ENCODE results near the gene EPHB1.

Gene EPHB1

DNA sequence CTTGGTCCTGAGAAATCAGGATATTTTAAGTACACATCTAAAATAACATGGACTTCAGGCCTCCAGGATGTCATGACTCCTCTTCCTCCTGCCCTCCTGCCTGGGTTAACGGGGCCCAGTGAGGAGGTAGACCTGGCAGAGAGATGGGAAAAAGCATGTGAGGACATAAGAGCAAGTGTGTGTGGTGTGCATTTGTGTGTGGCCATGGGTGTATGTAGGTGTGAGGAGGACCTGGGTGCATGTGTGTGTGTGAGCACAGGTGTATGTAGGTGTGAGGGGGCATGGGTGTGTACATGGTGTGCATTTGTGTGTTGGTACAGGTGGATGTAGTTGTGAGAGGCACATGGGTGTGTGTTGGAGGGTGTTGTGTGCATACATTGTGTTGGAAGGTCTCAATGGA, 105.4 kb downstream of the EPHB1 start:
- no peak for DNase-seq (ENCODE audit: low read depth)
- in situ Hi-C loops (cut with HindIII; ENCODE audit: low sequenced_read_pairs): no loop called here
- no peak overlapping the region for H3K4me3 ChIP-seq (ENCODE audit: low read depth, low read length)
- TF ChIP-seq, protein P1, sequence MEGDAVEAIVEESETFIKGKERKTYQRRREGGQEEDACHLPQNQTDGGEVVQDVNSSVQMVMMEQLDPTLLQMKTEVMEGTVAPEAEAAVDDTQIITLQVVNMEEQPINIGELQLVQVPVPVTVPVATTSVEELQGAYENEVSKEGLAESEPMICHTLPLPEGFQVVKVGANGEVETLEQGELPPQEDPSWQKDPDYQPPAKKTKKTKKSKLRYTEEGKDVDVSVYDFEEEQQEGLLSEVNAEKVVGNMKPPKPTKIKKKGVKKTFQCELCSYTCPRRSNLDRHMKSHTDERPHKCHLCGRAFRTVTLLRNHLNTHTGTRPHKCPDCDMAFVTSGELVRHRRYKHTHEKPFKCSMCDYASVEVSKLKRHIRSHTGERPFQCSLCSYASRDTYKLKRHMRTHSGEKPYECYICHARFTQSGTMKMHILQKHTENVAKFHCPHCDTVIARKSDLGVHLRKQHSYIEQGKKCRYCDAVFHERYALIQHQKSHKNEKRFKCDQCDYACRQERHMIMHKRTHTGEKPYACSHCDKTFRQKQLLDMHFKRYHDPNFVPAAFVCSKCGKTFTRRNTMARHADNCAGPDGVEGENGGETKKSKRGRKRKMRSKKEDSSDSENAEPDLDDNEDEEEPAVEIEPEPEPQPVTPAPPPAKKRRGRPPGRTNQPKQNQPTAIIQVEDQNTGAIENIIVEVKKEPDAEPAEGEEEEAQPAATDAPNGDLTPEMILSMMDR (IDR thresholded peaks at IDR 0.05; ENCODE audit: low read depth, low read length, missing control alignments): no peak

DNA sequence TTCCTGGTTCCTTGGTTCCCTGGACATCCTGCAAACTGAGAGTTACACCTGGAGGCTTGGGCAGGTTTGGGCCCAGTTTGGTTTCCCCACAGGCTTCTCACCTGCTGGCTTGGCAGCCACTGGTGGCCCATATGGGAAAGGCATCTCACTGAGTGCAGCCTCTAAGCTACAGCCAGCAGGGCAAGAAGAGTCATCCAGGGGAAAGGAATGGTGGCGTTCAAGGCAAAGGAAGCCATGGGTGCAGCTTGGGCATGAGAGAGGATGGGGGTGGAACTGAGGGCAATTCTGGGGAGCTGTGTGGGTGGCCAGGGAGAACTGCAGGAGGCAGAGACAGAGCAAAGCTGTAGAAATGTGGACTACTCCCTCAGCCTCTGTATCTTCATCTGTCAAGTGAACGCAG, 106.4 kb downstream of the EPHB1 start:
- in situ Hi-C loops (cut with HindIII; ENCODE audit: low sequenced_read_pairs): no loop called here
- DNase-seq (ENCODE audit: low read depth): no peak
- no peak overlapping the region for H3K4me3 ChIP-seq (ENCODE audit: low read depth, low read length)
- TF ChIP-seq, protein P1 (IDR thresholded peaks at IDR 0.05; ENCODE audit: low read depth, low read length, missing control alignments): no peak

DNA sequence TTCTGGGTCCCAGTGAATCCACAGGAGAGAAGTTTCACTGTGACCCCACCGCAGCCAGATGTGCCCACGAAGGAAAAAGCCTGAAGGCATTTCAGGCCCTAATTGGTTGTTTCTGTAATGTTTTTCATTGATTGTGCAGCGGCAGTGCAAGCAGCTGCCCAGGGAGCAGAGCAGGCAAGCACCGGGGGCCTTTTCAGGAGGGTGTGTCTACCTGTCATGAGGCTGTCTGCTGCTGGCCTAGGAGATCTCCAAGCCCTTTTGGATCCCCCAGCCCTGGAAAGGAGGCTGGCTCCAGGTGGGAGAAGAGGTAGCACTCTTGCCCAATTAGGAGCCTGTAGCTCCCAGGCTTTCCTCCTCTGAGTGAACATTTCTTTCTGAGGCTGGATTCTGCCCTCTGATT, 108.8 kb downstream of the EPHB1 start:
- in situ Hi-C loops (cut with HindIII; ENCODE audit: low sequenced_read_pairs): no loop called here
- no peak for DNase-seq (ENCODE audit: low read depth)
- TF ChIP-seq, protein P1 (IDR thresholded peaks at IDR 0.05; ENCODE audit: low read depth, low read length, missing control alignments): no peak
- H3K4me3 ChIP-seq (ENCODE audit: low read depth, low read length): no peak overlapping the region

DNA sequence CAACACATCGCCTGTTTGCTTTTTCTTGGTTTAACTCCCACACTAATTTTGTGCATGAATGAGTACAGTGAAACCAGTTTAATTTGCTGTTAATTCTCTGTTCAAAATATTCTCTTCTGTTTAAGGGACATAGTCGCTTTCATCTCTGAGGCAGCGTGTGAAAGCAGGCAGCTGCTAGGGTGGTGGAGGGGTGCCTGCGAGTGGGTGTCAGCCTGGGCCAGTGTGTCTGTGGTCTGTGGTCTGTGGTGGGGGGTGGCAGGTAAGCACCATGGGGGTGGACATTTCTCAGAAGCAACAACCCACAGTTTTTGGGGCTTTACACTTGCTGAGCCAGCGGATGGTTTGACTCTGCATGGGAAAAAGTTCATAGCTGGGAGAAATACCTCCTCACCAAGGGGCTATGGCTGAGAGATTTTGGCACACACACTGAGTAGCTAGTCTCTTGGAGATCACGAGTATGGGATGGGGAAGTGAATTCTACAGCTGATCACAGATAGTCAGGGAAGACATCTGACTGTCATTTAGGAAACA, 109.2 kb downstream of the EPHB1 start:
- TF ChIP-seq, protein P1 (IDR thresholded peaks at IDR 0.05; ENCODE audit: low read depth, low read length, missing control alignments): no peak
- H3K4me3 ChIP-seq (ENCODE audit: low read depth, low read length): no peak overlapping the region
- in situ Hi-C loops (cut with HindIII; ENCODE audit: low sequenced_read_pairs): no loop called here
- DNase-seq (ENCODE audit: low read depth): no peak

DNA sequence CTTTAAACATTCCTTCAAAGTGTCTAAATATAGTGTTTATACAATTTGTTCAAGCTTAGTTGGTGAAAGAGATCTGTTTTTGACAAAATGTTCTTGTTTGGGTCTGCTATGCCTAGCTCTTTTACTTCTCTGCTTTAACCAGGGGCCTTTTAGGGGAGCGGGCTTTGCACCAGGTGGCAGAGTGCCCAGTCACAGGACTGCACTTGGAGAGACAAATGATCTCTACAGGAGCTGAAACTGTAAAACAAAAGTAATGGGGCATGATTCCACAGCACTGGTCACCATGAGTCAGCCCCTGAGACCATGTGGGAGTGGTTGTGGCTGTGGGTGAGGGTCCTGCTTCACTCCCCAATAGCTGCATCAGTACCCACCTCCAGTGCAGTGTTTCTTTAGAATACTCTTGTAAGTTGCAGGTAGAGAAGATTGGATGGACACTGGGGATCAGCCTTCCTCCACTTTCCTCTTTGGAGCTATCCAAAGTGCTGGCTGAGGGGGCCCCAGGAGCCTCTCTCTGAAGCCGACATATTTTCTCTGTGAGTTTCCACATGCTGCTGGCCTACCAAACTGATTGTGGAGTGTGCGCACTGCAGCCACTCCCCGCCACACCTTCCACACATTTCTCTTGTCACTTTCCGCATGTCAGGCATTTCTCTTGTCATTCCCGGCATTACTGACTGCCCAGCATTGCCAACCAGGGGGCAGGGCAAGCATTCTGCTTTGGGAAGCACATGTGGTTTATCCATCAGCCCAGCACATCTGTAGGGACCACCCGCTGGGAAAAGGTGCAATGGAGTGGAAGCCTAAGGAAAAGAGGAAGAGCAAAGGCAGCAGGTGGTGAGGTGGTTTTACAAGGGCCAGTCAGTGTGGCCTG, 110.0 kb downstream of the EPHB1 start:
- no peak overlapping the region for H3K4me3 ChIP-seq (ENCODE audit: low read depth, low read length)
- in situ Hi-C loops (cut with HindIII; ENCODE audit: low sequenced_read_pairs): no loop called here
- TF ChIP-seq, protein P1 (IDR thresholded peaks at IDR 0.05; ENCODE audit: low read depth, low read length, missing control alignments): no peak
- no peak for DNase-seq (ENCODE audit: low read depth)

DNA sequence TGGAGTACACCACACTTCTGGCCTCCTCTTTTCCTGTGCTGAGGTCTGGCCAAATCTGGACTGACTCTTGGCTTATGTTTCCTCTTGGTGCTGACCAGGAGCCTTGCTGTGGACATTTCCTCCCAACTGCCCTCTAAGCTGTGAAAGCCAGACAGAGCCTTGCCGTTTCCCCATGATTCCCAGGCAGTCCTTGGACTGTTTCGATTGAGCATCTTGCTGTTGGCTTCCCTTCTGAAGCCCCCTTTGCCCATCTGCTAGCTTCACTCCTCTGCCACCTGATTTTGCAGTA, 110.5 kb downstream of the EPHB1 start:
- H3K4me3 ChIP-seq (ENCODE audit: low read depth, low read length): no peak overlapping the region
- in situ Hi-C loops (cut with HindIII; ENCODE audit: low sequenced_read_pairs): no loop called here
- no peak for DNase-seq (ENCODE audit: low read depth)
- TF ChIP-seq, protein P1 (IDR thresholded peaks at IDR 0.05; ENCODE audit: low read depth, low read length, missing control alignments): no peak
